ENCODE results near the gene SH3PXD2A. TPM values are rescaled to one million over a fixed set of nuclear protein-coding genes. Genes with fewer than 3 reads are reported as not detected.
A peak's percentile ranks its signal among the peaks of the same experiment; 100 is the strongest.

The SH3PXD2A gene
- total RNA-seq, 2 experiments from 2014 or later, result 16.5 to 17.9 TPM

DNA sequence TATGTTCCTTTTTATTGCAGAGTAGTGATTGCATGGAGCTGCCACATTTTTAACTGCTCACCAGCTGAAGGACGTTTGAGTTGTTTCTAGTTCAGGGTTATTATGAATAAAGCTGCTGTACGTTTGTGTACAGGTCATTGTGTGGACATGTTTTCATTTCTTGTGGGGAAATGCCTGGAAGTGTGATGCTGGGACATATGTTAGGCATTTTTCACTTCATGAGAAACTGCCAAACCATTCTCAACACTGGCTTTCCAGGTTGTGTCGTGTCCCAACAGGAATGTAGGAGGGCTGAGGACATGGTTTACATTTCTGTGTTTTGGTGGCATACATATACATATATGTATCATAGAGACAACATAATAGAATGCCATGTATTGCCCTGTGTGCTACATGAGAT, 288.8 kb downstream of the SH3PXD2A start:
- no peaks in the 10 kb centered on the region for H3K36me3 Mint-ChIP-seq (ENCODE audit: low read depth)
- no peaks in the 10 kb centered on the region for H3K4me1 Mint-ChIP-seq
- peaks cover 6% of the 10 kb centered on the region for H3K27me3 Mint-ChIP-seq
- H3K4me3 Mint-ChIP-seq, result no peak overlapping the region
- H3K27ac Mint-ChIP-seq, result no peak overlapping the region
- no peak for DNase-seq
- H3K9me3 Mint-ChIP-seq, result no peaks in the 10 kb centered on the region
- ChIA-PET POLR2A (no interaction called here), CTCF (no interaction called here)

- Mint-ChIP-seq H3K36me3 (ENCODE audit: low read depth) (no peaks in the 10 kb centered on the region), H3K4me1 (no peaks in the 10 kb centered on the region), H3K9me3 (no peaks in the 10 kb centered on the region), H3K27me3 (peaks cover 6% of the 10 kb centered on the region), H3K4me3 (no peak overlapping the region), H3K27ac (no peak overlapping the region)
- DNase-seq, result peak; percentile 49
- ChIA-PET POLR2A (interaction anchor here (0.9 kb wide), 1 partner anchor 401 kb away, joined by 3 read pairs; no protein-coding TSS in a partner anchor), CTCF (interaction anchor here (0.6 to 2.6 kb wide), 10 partner anchors 11 to 92 kb away, joined by 3 to 10 read pairs (median 6); no protein-coding TSS in a partner anchor)
These were observed 290.4 kb downstream of the SH3PXD2A start for GRCh38 chr10:103564776-103565520.

- no peak for DNase-seq
- CTCF ChIA-PET, result interaction anchor here (0.6 to 2.6 kb wide), 10 partner anchors 11 to 93 kb away, joined by 3 to 10 read pairs (median 6); no protein-coding TSS in a partner anchor
- Mint-ChIP-seq H3K36me3 (ENCODE audit: low read depth) (no peaks in the 10 kb centered on the region), H3K27ac (no peak overlapping the region), H3K27me3 (peaks cover 9% of the 10 kb centered on the region), H3K4me3 (no peak overlapping the region), H3K9me3 (no peaks in the 10 kb centered on the region), H3K4me1 (no peaks in the 10 kb centered on the region)
- POLR2A ChIA-PET, result no interaction called here
These were observed 291.3 kb downstream of the SH3PXD2A start for GRCh38 chr10:103564116-103564501.

- CTCF ChIA-PET, result interaction anchor here (1.0 to 2.6 kb wide), 7 partner anchors 10 to 73 kb away, joined by 3 to 10 read pairs (median 6); no protein-coding TSS in a partner anchor
- POLR2A ChIA-PET, result no interaction called here
These were observed 291.9 kb downstream of the SH3PXD2A start for GRCh38 chr10:103563231-103564115.

DNA sequence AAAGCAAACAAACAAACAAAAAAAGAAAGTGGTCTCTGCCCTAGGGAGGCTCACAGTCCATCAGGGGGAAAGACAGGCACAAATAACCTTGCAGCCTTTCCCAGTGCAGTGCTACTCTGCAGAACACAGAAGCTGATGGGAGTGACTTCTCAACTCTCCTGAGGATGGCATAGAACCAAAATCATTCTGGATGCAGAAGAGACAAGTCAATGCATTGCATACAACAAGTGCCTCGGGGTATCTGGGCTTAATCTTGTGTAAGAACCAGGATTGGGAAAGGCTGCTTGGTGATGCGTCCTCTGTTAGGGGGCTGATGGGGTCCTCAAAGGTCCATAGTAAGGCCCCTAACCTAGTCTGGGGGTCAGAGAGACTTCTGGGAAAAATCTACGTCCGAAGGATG, 293.0 kb downstream of the SH3PXD2A start:
- no peak overlapping the region for H3K27ac Mint-ChIP-seq
- no peaks in the 10 kb centered on the region for H3K9me3 Mint-ChIP-seq
- H3K27me3 Mint-ChIP-seq, result peaks cover 12% of the 10 kb centered on the region
- H3K4me1 Mint-ChIP-seq, result no peaks in the 10 kb centered on the region
- no peak for DNase-seq
- ChIA-PET POLR2A (no interaction called here), CTCF (interaction anchor here (0.6 kb wide), 1 partner anchor 853 kb away, joined by 5 read pairs; no protein-coding TSS in a partner anchor)
- no peaks in the 10 kb centered on the region for H3K36me3 Mint-ChIP-seq (ENCODE audit: low read depth)
- no peak overlapping the region for H3K4me3 Mint-ChIP-seq

More at GRCh38 chr10:103563231-103564115, 291.9 kb downstream of the SH3PXD2A start:
- no peak for DNase-seq
- H3K4me1 Mint-ChIP-seq, result no peaks in the 10 kb centered on the region
- no peaks in the 10 kb centered on the region for H3K9me3 Mint-ChIP-seq
- H3K27ac Mint-ChIP-seq, result no peak overlapping the region
- H3K4me3 Mint-ChIP-seq, result no peak overlapping the region
- peaks cover 9% of the 10 kb centered on the region for H3K27me3 Mint-ChIP-seq
- H3K36me3 Mint-ChIP-seq (ENCODE audit: low read depth), result no peaks in the 10 kb centered on the region

DNA sequence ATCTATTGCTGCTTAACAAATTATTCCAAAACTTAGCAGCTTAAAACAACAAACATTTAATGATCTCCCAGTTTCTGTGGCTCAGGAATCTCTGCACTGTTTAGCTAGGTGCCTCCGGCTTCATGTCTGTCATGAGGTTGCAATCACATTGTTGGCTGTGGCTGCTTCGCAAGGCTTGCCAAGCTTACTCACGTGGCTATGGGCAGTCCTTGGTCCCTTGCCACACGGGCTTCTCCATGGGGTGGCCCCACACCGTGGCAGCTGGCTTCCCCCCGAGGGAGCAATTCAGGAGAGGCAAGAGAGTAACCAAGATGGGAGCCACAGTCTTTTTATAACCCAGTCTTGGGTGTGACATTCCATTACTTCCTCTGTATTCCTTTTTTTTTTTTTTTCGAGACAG, 294.5 kb downstream of the SH3PXD2A start:
- no peaks in the 10 kb centered on the region for H3K36me3 Mint-ChIP-seq (ENCODE audit: low read depth)
- H3K27ac Mint-ChIP-seq, result no peak overlapping the region
- H3K27me3 Mint-ChIP-seq, result peaks cover 19% of the 10 kb centered on the region
- H3K9me3 Mint-ChIP-seq, result no peaks in the 10 kb centered on the region
- ChIA-PET POLR2A (no interaction called here), CTCF (no interaction called here)
- no peaks in the 10 kb centered on the region for H3K4me1 Mint-ChIP-seq
- H3K4me3 Mint-ChIP-seq, result no peak overlapping the region
- DNase-seq, result no peak

- CTCF ChIA-PET, result interaction anchor here (0.6 kb wide), 1 partner anchor 201 kb away, joined by 3 read pairs; no protein-coding TSS in a partner anchor
These were observed 295.6 kb downstream of the SH3PXD2A start for GRCh38 chr10:103559776-103560175.

GRCh38 chr10:103558911-103559310, 296.5 kb downstream of the SH3PXD2A start:
- Mint-ChIP-seq H3K27ac (no peak overlapping the region), H3K9me3 (no peaks in the 10 kb centered on the region), H3K4me3 (no peak overlapping the region), H3K27me3 (peaks cover 33% of the 10 kb centered on the region), H3K36me3 (ENCODE audit: low read depth) (no peaks in the 10 kb centered on the region), H3K4me1 (peaks cover 10% of the 10 kb centered on the region)
- CTCF ChIA-PET, result no interaction called here
- POLR2A ChIA-PET, result interaction anchor here (0.7 kb wide), 1 partner anchor 13 kb away, joined by 3 read pairs; no protein-coding TSS in a partner anchor
- DNase-seq, result no peak

More at GRCh38 chr10:103559776-103560175, 295.6 kb downstream of the SH3PXD2A start:
- no peak overlapping the region for H3K27ac Mint-ChIP-seq
- H3K36me3 Mint-ChIP-seq (ENCODE audit: low read depth), result no peaks in the 10 kb centered on the region
- H3K9me3 Mint-ChIP-seq, result no peaks in the 10 kb centered on the region
- POLR2A ChIA-PET, result no interaction called here
- H3K27me3 Mint-ChIP-seq, result peaks cover 25% of the 10 kb centered on the region
- H3K4me1 Mint-ChIP-seq, result peaks cover 1% of the 10 kb centered on the region
- H3K4me3 Mint-ChIP-seq, result no peak overlapping the region
- no peak for DNase-seq

- Mint-ChIP-seq H3K36me3 (ENCODE audit: low read depth) (no peaks in the 10 kb centered on the region), H3K9me3 (no peaks in the 10 kb centered on the region), H3K27ac (no peak overlapping the region), H3K4me3 (no peak overlapping the region), H3K27me3 (peaks cover 37% of the 10 kb centered on the region), H3K4me1 (peaks cover 13% of the 10 kb centered on the region)
- no peak for DNase-seq
- ChIA-PET CTCF (no interaction called here), POLR2A (no interaction called here)
These were observed 297.9 kb downstream of the SH3PXD2A start for GRCh38 chr10:103557455-103557854.

GRCh38 chr10:103556383-103557007, 298.9 kb downstream of the SH3PXD2A start:
- Mint-ChIP-seq H3K4me3 (no peak overlapping the region), H3K27me3 (peaks cover 37% of the 10 kb centered on the region), H3K27ac (no peak overlapping the region), H3K9me3 (no peaks in the 10 kb centered on the region), H3K4me1 (peaks cover 13% of the 10 kb centered on the region), H3K36me3 (ENCODE audit: low read depth) (no peaks in the 10 kb centered on the region)
- POLR2A ChIA-PET, result no interaction called here
- DNase-seq, result no peak
- CTCF ChIA-PET, result no interaction called here

DNA sequence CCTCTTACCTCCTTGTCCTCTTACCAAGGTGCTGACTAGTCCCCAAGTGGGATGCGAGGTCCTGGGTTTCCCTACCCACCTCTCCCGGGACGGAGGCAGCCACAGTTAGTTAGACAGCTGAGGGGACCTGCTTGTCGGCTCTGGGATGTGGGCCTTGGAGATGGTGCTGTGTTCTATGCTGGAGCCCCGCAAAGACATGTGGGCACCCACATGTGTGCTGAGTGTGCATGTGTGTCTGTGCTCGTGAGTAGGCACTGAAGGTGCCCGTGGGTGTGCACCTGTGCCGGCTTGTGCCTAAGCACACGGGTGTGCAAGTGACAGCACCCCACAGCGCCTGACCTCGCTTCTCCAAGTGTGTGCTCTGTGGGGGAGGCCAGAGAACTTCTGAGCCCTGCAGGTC, 299.7 kb downstream of the SH3PXD2A start:
- no peaks in the 10 kb centered on the region for H3K36me3 Mint-ChIP-seq (ENCODE audit: low read depth)
- peaks cover 13% of the 10 kb centered on the region for H3K4me1 Mint-ChIP-seq
- POLR2A ChIA-PET, result interaction anchor here (0.7 kb wide), 1 partner anchor 207 kb away, joined by 3 read pairs; no protein-coding TSS in a partner anchor
- H3K4me3 Mint-ChIP-seq, result no peak overlapping the region
- no peaks in the 10 kb centered on the region for H3K9me3 Mint-ChIP-seq
- DNase-seq, result no peak
- no peak overlapping the region for H3K27ac Mint-ChIP-seq
- peaks cover 37% of the 10 kb centered on the region for H3K27me3 Mint-ChIP-seq
- CTCF ChIA-PET, result no interaction called here

GRCh38 chr10:103555325-103555649, 300.1 kb downstream of the SH3PXD2A start:
- POLR2A ChIA-PET, result interaction anchor here (0.7 kb wide), 1 partner anchor 207 kb away, joined by 3 read pairs; no protein-coding TSS in a partner anchor

More at GRCh38 chr10:103555325-103555649, 300.1 kb downstream of the SH3PXD2A start:
- peaks cover 13% of the 10 kb centered on the region for H3K4me1 Mint-ChIP-seq
- CTCF ChIA-PET, result no interaction called here
- H3K4me3 Mint-ChIP-seq, result no peak overlapping the region
- H3K9me3 Mint-ChIP-seq, result no peaks in the 10 kb centered on the region
- no peak for DNase-seq
- peaks cover 37% of the 10 kb centered on the region for H3K27me3 Mint-ChIP-seq
- no peak overlapping the region for H3K27ac Mint-ChIP-seq
- no peaks in the 10 kb centered on the region for H3K36me3 Mint-ChIP-seq (ENCODE audit: low read depth)
